ENCODE measurements around the gene MYEF2.

MYEF2 gene

DNA sequence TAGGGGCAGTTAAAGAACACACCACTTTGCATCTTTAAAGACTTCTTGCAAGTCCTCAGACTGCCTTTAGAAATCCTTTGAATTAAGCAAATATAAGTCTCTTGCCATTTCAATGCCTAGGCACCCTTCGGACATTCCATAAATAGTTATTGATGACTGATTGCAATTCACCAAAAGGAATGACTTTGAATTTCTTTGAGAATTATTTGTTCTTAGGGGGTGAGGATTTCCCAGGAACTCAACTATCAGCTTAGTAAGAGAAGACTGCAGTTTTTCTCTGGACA is 495 bp upstream of the MYEF2 start:
- no peak for DNase-seq (ENCODE audit: low read depth)
- TF ChIP-seq, protein P1, sequence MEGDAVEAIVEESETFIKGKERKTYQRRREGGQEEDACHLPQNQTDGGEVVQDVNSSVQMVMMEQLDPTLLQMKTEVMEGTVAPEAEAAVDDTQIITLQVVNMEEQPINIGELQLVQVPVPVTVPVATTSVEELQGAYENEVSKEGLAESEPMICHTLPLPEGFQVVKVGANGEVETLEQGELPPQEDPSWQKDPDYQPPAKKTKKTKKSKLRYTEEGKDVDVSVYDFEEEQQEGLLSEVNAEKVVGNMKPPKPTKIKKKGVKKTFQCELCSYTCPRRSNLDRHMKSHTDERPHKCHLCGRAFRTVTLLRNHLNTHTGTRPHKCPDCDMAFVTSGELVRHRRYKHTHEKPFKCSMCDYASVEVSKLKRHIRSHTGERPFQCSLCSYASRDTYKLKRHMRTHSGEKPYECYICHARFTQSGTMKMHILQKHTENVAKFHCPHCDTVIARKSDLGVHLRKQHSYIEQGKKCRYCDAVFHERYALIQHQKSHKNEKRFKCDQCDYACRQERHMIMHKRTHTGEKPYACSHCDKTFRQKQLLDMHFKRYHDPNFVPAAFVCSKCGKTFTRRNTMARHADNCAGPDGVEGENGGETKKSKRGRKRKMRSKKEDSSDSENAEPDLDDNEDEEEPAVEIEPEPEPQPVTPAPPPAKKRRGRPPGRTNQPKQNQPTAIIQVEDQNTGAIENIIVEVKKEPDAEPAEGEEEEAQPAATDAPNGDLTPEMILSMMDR (IDR thresholded peaks at IDR 0.05; ENCODE audit: control insufficient read depth, insufficient read depth, low read depth, low read length, missing control alignments): no peak
- peak overlapping the region; percentile 71 for H3K4me3 ChIP-seq (ENCODE audit: control insufficient read depth, low read depth, low read length)

DNA sequence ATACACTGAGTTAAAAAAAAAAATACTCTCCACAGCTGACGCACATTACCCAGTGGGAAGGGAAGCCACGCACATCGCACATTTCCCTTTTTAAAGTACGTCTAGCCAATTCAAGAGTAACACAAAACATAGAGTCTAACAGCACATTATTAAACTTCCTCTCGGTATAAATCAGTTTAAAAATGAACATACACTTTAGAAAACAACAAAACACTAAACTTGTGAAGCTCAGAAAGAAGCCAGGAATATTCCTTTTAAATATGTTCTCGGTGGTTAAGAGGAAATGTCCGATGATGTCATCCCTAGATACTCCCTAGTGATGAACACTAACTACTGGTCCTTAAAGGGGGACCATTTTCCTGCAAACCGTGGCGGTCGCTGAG is 721 bp downstream of the MYEF2 start:
- no peak for DNase-seq (ENCODE audit: low read depth)
- H3K4me3 ChIP-seq (ENCODE audit: control insufficient read depth, low read depth, low read length): peak overlapping the region; percentile 71
- TF ChIP-seq, protein P1 (IDR thresholded peaks at IDR 0.05; ENCODE audit: control insufficient read depth, insufficient read depth, low read depth, low read length, missing control alignments): no peak

DNA sequence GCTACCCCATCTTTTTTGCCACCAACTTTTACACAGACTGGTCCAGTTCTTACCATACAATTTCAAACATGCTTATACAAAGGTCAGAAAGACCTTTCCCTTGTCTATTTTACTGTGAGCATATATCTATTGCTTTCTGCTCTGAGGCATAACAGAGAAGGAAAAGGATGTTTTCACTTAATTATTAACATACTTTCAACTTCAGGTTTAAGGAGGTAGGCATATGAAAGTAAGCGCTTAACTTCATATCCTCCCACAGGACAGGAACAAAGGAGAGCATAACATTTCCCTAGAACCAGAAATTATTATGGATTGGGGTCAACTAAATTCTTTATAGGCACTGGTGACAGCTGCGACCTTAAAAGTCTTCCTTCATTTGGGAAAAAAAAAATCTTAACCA is 1.1 kb downstream of the MYEF2 start:
- no peak for DNase-seq (ENCODE audit: low read depth)
- no peak overlapping the region; the same call in 1 of the 2 replicates for H3K4me3 ChIP-seq (ENCODE audit: control insufficient read depth, low read depth, low read length)
- TF ChIP-seq, protein P1 (IDR thresholded peaks at IDR 0.05; ENCODE audit: control insufficient read depth, insufficient read depth, low read depth, low read length, missing control alignments): no peak

DNA sequence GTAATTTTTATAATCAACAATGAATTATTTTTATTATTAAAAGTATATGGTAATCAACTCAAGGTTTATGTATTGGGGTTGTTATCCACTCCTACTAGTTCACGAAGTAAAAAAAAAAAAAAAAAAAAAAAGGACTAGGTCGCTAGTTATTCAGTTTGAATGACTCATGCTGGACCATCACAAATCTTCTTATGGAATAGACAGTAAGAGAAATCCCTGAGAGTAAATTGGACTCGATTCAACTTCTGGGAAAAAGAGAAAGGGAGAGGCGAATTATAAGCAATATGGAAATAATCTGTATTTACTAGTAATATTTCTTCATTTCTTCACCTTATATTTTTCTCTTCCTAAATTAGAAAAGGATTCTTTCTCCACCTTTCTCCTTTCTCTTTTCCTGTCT is 2.0 kb downstream of the MYEF2 start:
- H3K4me3 ChIP-seq (ENCODE audit: control insufficient read depth, low read depth, low read length): no peak overlapping the region
- TF ChIP-seq, protein P1 (IDR thresholded peaks at IDR 0.05; ENCODE audit: control insufficient read depth, insufficient read depth, low read depth, low read length, missing control alignments): no peak

DNA sequence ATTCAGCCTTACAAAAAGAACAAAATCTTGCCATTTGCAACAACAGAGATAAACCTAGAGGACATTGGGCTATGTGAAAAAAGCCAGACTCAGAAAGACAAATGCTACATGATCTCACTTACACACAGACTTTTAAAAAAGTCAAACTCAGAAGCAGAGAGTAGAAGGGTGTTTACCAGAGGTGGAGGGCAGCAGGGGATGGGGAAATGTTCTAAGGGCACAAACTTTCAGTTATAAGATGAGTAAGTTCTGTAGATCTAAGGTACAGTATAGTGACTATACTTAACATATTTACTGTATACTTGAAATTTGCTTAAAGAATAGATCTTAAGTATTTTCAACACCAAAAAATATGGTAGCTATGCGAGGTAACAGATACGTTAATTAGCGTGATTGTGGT is 3.0 kb downstream of the MYEF2 start:
- no peak overlapping the region for H3K4me3 ChIP-seq (ENCODE audit: control insufficient read depth, low read depth, low read length)
- TF ChIP-seq, protein P1 (IDR thresholded peaks at IDR 0.05; ENCODE audit: control insufficient read depth, insufficient read depth, low read depth, low read length, missing control alignments): no peak
- no peak for DNase-seq (ENCODE audit: low read depth)

More for the DNA sequence above, 2.0 kb downstream of the MYEF2 start:
- DNase-seq (ENCODE audit: low read depth): no peak

DNA sequence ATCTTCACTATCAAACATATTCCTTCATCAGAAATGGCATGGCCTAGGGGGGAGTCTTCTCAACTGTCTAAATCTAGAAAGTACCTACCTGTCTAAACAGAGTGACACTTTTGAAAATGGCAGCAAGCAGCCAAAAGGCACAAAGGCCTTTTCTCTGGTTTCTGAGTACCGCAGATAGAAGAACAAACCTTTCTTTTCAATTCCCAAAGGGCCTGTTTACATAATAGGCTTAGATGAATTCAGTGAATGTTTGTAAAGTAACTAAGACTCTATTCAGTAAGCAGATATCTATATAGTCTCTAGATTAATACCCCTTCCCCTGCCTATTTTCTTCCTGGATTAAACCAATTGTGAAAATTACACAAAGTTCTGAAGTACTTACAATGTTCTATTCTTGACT is 7.1 kb downstream of the MYEF2 start:
- DNase-seq (ENCODE audit: low read depth): no peak
- TF ChIP-seq, protein P1 (IDR thresholded peaks at IDR 0.05; ENCODE audit: control insufficient read depth, insufficient read depth, low read depth, low read length, missing control alignments): no peak
- H3K4me3 ChIP-seq (ENCODE audit: control insufficient read depth, low read depth, low read length): no peak overlapping the region

DNA sequence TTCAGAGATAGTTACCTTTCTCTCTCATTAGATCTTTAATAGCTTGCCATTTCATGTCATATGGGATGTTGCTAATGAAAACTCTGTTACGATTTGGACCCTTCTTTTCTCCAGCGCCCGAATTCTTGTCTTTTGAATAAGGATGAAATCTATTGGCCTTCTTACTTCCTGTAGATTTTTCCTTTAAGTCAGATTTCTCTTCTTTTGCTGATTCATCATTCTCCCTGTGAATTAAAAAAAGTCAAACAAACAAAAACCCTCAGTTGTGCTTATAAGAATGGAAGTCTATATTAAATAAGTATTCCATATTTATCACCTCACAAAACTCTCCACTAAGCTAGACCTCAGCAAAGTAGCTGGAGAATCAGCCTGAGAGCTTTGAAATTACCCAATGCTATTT is 9.5 kb downstream of the MYEF2 start:
- no peak for DNase-seq (ENCODE audit: low read depth)
- TF ChIP-seq, protein P1 (IDR thresholded peaks at IDR 0.05; ENCODE audit: control insufficient read depth, insufficient read depth, low read depth, low read length, missing control alignments): no peak
- no peak overlapping the region for H3K4me3 ChIP-seq (ENCODE audit: control insufficient read depth, low read depth, low read length)
